G401 (cell line): ENCODE data around the gene NR2F6. TPM values are rescaled to one million over a fixed set of nuclear protein-coding genes. Genes with fewer than 3 reads are reported as not detected.

ENCODE experiments used
- DNase-seq: peaks from one replicate; pipeline ENCODE4 v3.0.0-alpha.2; 2015; ENCODE audit warnings: low spot score
- in situ Hi-C: cut with HindIII; loops from 2 replicates; pipeline ENCODE4 v1.10.0; 2016; ENCODE audit warnings: low sequenced_read_pairs, mixed read lengths
- total RNA-seq: library from RNA; depleted of rRNA; stranded (reverse); fragments of >200 nt; shearing (Covaris generic); gene quantifications from 2 replicates; pipeline ENCODE4 v1.2.3, GENCODE V29; 2014

NR2F6 gene
- total RNA-seq, 1 experiment from 2014 or later = 232 TPM

GRCh38 chr19:17243211-17243829, 2.4 kb downstream of the NR2F6 start:
- no peak for DNase-seq
- in situ Hi-C loops = no loop called here

GRCh38 chr19:17242431-17243208, 3.1 kb downstream of the NR2F6 start:
- in situ Hi-C loops = no loop called here
- DNase-seq = no peak

- in situ Hi-C loops = no loop called here
- no peak for DNase-seq
Measured at GRCh38 chr19:17240826-17241399, 4.8 kb downstream of the NR2F6 start.

GRCh38 chr19:17240062-17240752, 5.5 kb downstream of the NR2F6 start:
- in situ Hi-C loops = no loop called here
- DNase-seq = no peak

- in situ Hi-C loops = no loop called here
- DNase-seq = no peak
Measured at GRCh38 chr19:17237747-17238706, 7.7 kb downstream of the NR2F6 start.

- in situ Hi-C loops = no loop called here
- no peak for DNase-seq
Measured at GRCh38 chr19:17236811-17237543, 8.7 kb downstream of the NR2F6 start.

- in situ Hi-C loops = no loop called here
- no peak for DNase-seq
Measured at GRCh38 chr19:17235971-17236777, 9.5 kb downstream of the NR2F6 start.

GRCh38 chr19:17235300-17235970, 10.3 kb downstream of the NR2F6 start:
- in situ Hi-C loops = no loop called here
- peak; percentile 77 for DNase-seq

GRCh38 chr19:17234911-17235299, 10.8 kb downstream of the NR2F6 start:
- in situ Hi-C loops = no loop called here
- peak; percentile 68 for DNase-seq

GRCh38 chr19:17232258-17232657, 13.5 kb downstream of the NR2F6 start:
- in situ Hi-C loops = no loop called here
- DNase-seq = no peak

- DNase-seq = no peak
- in situ Hi-C loops = no loop called here
Measured at GRCh38 chr19:17229890-17230289, 15.8 kb downstream of the NR2F6 start.

GRCh38 chr19:17227798-17228367, 17.8 kb downstream of the NR2F6 start:
- in situ Hi-C loops = no loop called here
- DNase-seq = no peak

GRCh38 chr19:17226002-17226933, 19.5 kb downstream of the NR2F6 start, which contains the start of gene OCEL1:
TSS of gene OCEL1 (plus strand) at chr19:17226226. CDS start at chr19:17226248, 22 bp downstream.
- peak; percentile 99 for DNase-seq
- in situ Hi-C loops = no loop called here

GRCh38 chr19:17225053-17225452, 20.7 kb downstream of the NR2F6 start:
- in situ Hi-C loops = no loop called here
- no peak for DNase-seq

GRCh38 chr19:17220207-17220758, 25.4 kb downstream of the NR2F6 start:
- in situ Hi-C loops = no loop called here
- DNase-seq = no peak
